Naive thymus-derived CD8-positive, alpha-beta T cell (primary cell): Measurements from ENCODE around the gene CPED1. TPM values are rescaled to one million over a fixed set of nuclear protein-coding genes. Genes with fewer than 3 reads are reported as not detected.

Source experiments
- ATAC-seq, 2 donors: fragments of 150-1000 bp; cut with Tn5 transposase in 1 of 2; sonication (Bioruptor Pico), chemical (Tn5 transposase) in 1 of 2; 1 replicate in 1 of 2; 2 replicates in 1 of 2; pipeline ENCODE4 v1.10.0; 2021; ENCODE audit warnings: mild to moderate bottlenecking in 2 of 2, moderate library complexity in 2 of 2
- POLR2A ChIA-PET: fragments of 350-600 bp; sonication (Branson Sonifier 250); formaldehyde crosslinking; loops from one replicate; lab custom pipeline; 2021; ENCODE audit warnings: antibody characterized with exemption; lab: Charles Lee
- DNase-seq, 10 donors: peaks; one replicate each; pipeline versions ENCODE4 v3.0.0 to v3.0.0-alpha.2; 2020 to 2022
- H3K27ac Mint-ChIP-seq, 10 donors: one replicate each; pipeline ENCODE4 v1.8.0; 2020 to 2022; ENCODE audit warnings: mild to moderate bottlenecking in 10 of 10, mixed read lengths in 10 of 10, moderate library complexity in 4 of 10, inconsistent platforms in 1 of 10
- H3K27me3 Mint-ChIP-seq, 5 donors: one replicate each; pipeline ENCODE4 v1.8.0; 2021 to 2022; ENCODE audit warnings: mixed read lengths in 5 of 5
- H3K36me3 Mint-ChIP-seq, 3 donors: one replicate each; pipeline ENCODE4 v1.8.0; 2020 to 2022; ENCODE audit warnings: mixed read lengths in 3 of 3, mild to moderate bottlenecking in 2 of 3, inconsistent platforms in 1 of 3
- H3K4me1 Mint-ChIP-seq, 4 donors: one replicate each; pipeline ENCODE4 v1.8.0; 2021 to 2022; ENCODE audit warnings: mixed read lengths in 4 of 4
- H3K4me3 Mint-ChIP-seq, 10 donors: one replicate each; pipeline ENCODE4 v1.8.0; 2020 to 2022; ENCODE audit warnings: mild to moderate bottlenecking in 10 of 10, mixed read lengths in 10 of 10, moderate library complexity in 6 of 10, inconsistent platforms in 1 of 10
- H3K9me3 Mint-ChIP-seq, 9 donors: one replicate each; pipeline ENCODE4 v1.8.0; 2020 to 2022; ENCODE audit warnings: mixed read lengths in 9 of 9, mild to moderate bottlenecking in 3 of 9, inconsistent platforms in 1 of 9, moderate library complexity in 1 of 9
- polyA plus RNA-seq, 3 donors: library from polyadenylated mRNA; unstranded; fragments of 300-500 nt; fragmentation: Illumina TruSeq; gene quantifications; one replicate each; pipeline ENCODE4 v1.2.3, GENCODE V29; 2021
- total RNA-seq, 8 experiments: library from RNA in 2 of 8; stranded (reverse) in 2 of 8; gene quantifications; one replicate each; pipeline ENCODE4 v1.2.3 and lab custom pipeline; 2021 to 2026

The CPED1 gene
- total and polyA plus RNA-seq, 5 experiments from 2014 or later: not detected

DNA sequence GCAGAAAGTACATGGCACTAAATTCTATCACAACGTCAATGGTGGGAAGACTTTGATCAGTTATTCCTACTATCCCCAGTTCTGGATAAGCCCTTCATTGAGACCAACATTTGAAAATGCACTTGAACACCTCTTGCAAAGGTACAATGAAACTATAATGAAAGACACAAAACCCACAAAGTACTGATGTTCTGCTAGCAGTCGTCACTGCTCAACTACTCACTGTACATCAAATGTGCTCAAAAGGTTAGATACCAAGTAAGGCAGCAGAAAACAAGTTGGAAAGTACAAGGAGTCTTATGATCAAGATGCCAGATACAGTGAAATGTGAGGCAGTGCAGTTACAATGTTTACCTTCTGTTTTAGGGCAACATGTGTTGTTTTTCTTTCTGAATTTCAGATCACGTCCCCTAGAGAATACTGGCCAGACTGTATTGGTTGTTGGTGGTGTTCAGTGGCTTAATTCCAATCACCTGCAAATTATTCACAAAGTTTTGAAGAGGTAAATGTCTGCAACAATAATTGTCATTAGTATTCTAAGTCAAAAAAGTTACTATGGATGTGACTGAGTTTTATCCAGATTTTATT is 277.9 kb downstream of the CPED1 start:
- no peak for ATAC-seq
- H3K9me3 Mint-ChIP-seq: peaks cover 0 to 3% (median 0%) of the 10 kb centered on the region in 9 donors
- H3K36me3 Mint-ChIP-seq: no peaks in the 10 kb centered on the region
- no peaks in the 10 kb centered on the region for H3K4me1 Mint-ChIP-seq
- POLR2A ChIA-PET: no interaction called here
- DNase-seq: no peak
- H3K27ac Mint-ChIP-seq: no peak overlapping the region
- no peak overlapping the region for H3K4me3 Mint-ChIP-seq
- peaks cover 0 to 11% (median 8%) of the 10 kb centered on the region in 5 donors for H3K27me3 Mint-ChIP-seq

GRCh38 chr7:121267612-121268011 is 279.1 kb downstream of the CPED1 start:
- DNase-seq (no peak), ATAC-seq (no peak)
- POLR2A ChIA-PET: no interaction called here
- Mint-ChIP-seq H3K27me3 (peaks cover 0 to 15% (median 11%) of the 10 kb centered on the region in 5 donors), H3K27ac (no peak overlapping the region), H3K36me3 (no peaks in the 10 kb centered on the region), H3K4me1 (no peaks in the 10 kb centered on the region), H3K9me3 (peaks cover 0 to 3% (median 0%) of the 10 kb centered on the region in 9 donors), H3K4me3 (no peak overlapping the region)

- Mint-ChIP-seq H3K27ac (no peak overlapping the region), H3K4me1 (peaks cover 0 to 2% (median 0%) of the 10 kb centered on the region in 4 donors), H3K27me3 (peaks cover 0 to 16% (median 9%) of the 10 kb centered on the region in 5 donors), H3K9me3 (peaks cover 0 to 4% (median 0%) of the 10 kb centered on the region in 9 donors), H3K4me3 (no peak overlapping the region), H3K36me3 (no peaks in the 10 kb centered on the region)
- DNase-seq (no peak), ATAC-seq (no peak)
- POLR2A ChIA-PET: no interaction called here
Observed at GRCh38 chr7:121269798-121270197, 281.3 kb downstream of the CPED1 start.

- POLR2A ChIA-PET: no interaction called here
- Mint-ChIP-seq H3K27me3 (peaks cover under 1 to 14% (median 9%) of the 10 kb centered on the region in 5 donors), H3K4me3 (no peak overlapping the region), H3K4me1 (peaks cover 0 to 2% (median 0%) of the 10 kb centered on the region in 4 donors), H3K27ac (no peak overlapping the region), H3K9me3 (peaks cover 0 to 4% (median 0%) of the 10 kb centered on the region in 9 donors), H3K36me3 (no peaks in the 10 kb centered on the region)
- no peak for DNase-seq
- no peak for ATAC-seq
Observed at GRCh38 chr7:121271098-121271497, 282.6 kb downstream of the CPED1 start.

DNA sequence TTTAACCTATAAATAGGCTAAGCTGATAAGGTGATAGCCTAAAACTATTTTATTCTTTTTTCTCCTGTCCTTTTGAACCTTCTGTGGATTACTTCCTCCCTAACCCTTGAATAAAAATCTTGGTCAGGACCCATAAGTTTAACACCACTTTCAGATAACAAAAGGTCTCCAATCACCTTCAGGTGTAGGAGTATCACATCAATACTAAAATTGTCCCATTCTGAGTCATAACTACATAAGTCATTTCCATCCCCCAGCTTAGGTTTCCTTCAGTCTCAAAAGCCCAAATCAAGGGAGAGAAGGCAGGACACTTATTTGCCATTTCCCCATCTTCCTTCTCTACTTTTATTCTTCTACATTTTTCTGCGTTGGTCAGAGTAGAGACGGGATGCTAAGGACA is 283.4 kb downstream of the CPED1 start:
- POLR2A ChIA-PET: no interaction called here
- H3K36me3 Mint-ChIP-seq: no peaks in the 10 kb centered on the region
- H3K9me3 Mint-ChIP-seq: peaks cover 0 to 4% (median 0%) of the 10 kb centered on the region in 9 donors
- H3K27me3 Mint-ChIP-seq: peaks cover 5 to 17% (median 12%) of the 10 kb centered on the region in 5 donors
- peaks cover 0 to 2% (median 0%) of the 10 kb centered on the region in 4 donors for H3K4me1 Mint-ChIP-seq
- no peak overlapping the region for H3K4me3 Mint-ChIP-seq
- no peak for ATAC-seq
- no peak overlapping the region for H3K27ac Mint-ChIP-seq
- no peak for DNase-seq

DNA sequence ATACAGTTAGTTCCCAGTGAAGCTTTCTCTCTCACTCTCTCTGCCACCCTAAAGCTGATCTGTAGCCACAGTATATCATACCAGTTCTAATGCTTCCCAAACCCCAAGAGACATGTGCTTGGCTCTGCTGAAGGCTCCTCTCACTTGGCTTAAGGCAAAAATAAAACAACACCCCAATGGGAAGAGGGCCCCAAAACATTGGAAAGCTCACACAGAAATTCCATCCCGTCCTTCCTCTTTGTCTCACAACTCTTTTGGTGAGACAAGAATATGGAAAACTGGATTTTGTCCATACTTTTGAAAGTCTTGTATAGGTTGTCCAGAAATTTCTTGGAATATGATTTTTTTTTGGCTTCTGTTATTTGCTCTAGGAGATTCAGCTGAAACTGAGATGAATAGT is 284.2 kb downstream of the CPED1 start:
- POLR2A ChIA-PET: no interaction called here
- ATAC-seq: no peak
- no peak for DNase-seq
- H3K27ac Mint-ChIP-seq: no peak overlapping the region
- peaks cover 0 to 4% (median 0%) of the 10 kb centered on the region in 9 donors for H3K9me3 Mint-ChIP-seq
- H3K4me3 Mint-ChIP-seq: no peak overlapping the region
- peaks cover 8 to 25% (median 15%) of the 10 kb centered on the region in 5 donors for H3K27me3 Mint-ChIP-seq
- peaks cover 0 to 2% (median 0%) of the 10 kb centered on the region in 4 donors for H3K4me1 Mint-ChIP-seq
- H3K36me3 Mint-ChIP-seq: no peaks in the 10 kb centered on the region

GRCh38 chr7:121273467-121274167 is 285.1 kb downstream of the CPED1 start:
- H3K9me3 Mint-ChIP-seq: peaks cover 0 to 4% (median 0%) of the 10 kb centered on the region in 9 donors
- peaks cover 0 to 2% (median 0%) of the 10 kb centered on the region in 4 donors for H3K4me1 Mint-ChIP-seq
- peaks cover 8 to 30% (median 18%) of the 10 kb centered on the region in 5 donors for H3K27me3 Mint-ChIP-seq
- POLR2A ChIA-PET: no interaction called here
- no peak overlapping the region for H3K27ac Mint-ChIP-seq
- ATAC-seq (no peak), DNase-seq (no peak)
- no peaks in the 10 kb centered on the region for H3K36me3 Mint-ChIP-seq
- H3K4me3 Mint-ChIP-seq: no peak overlapping the region

- ATAC-seq (no peak), DNase-seq (no peak)
- Mint-ChIP-seq H3K27ac (no peak overlapping the region), H3K36me3 (no peaks in the 10 kb centered on the region), H3K4me1 (peaks cover 0 to 2% (median 0%) of the 10 kb centered on the region in 4 donors), H3K9me3 (peaks cover 0 to 4% (median 0%) of the 10 kb centered on the region in 9 donors), H3K4me3 (no peak overlapping the region), H3K27me3 (peaks cover 8 to 30% (median 16%) of the 10 kb centered on the region in 5 donors)
- POLR2A ChIA-PET: no interaction called here
Observed at GRCh38 chr7:121274467-121274866, 286.0 kb downstream of the CPED1 start.

DNA sequence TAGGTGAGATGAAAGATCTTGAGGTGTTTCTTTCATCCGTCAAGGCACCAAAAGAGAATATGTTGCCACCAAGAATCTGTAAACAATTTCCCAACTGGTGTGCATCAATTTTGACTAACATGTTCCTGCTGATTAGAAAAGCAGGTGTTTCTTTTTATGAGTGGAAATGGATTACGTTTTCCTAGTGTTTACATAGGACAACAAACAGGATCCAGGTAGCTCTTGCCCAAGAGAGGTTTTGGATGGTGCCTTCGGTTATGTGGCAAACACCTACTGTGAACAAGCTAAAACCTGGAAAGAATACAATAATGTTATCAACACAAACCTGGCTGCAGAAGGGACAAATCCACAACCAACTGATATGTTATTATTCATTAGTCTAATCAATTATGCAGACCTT is 286.7 kb downstream of the CPED1 start:
- H3K4me3 Mint-ChIP-seq: no peak overlapping the region
- POLR2A ChIA-PET: no interaction called here
- H3K9me3 Mint-ChIP-seq: peaks cover 0 to 4% (median 0%) of the 10 kb centered on the region in 9 donors
- DNase-seq (no peak), ATAC-seq (no peak)
- H3K27me3 Mint-ChIP-seq: peaks cover 8 to 30% (median 16%) of the 10 kb centered on the region in 5 donors
- H3K36me3 Mint-ChIP-seq: no peaks in the 10 kb centered on the region
- peaks cover 0 to 2% (median 0%) of the 10 kb centered on the region in 4 donors for H3K4me1 Mint-ChIP-seq
- H3K27ac Mint-ChIP-seq: no peak overlapping the region

- DNase-seq (no peak), ATAC-seq (no peak)
- H3K27ac Mint-ChIP-seq: no peak overlapping the region
- POLR2A ChIA-PET: no interaction called here
- H3K36me3 Mint-ChIP-seq: no peaks in the 10 kb centered on the region
- H3K4me1 Mint-ChIP-seq: peaks cover 0 to 2% (median 0%) of the 10 kb centered on the region in 4 donors
- H3K9me3 Mint-ChIP-seq: peaks cover 0 to 4% (median 0%) of the 10 kb centered on the region in 9 donors
- no peak overlapping the region for H3K4me3 Mint-ChIP-seq
- peaks cover 8 to 30% (median 16%) of the 10 kb centered on the region in 5 donors for H3K27me3 Mint-ChIP-seq
Observed at GRCh38 chr7:121276313-121276712, 287.8 kb downstream of the CPED1 start.

DNA sequence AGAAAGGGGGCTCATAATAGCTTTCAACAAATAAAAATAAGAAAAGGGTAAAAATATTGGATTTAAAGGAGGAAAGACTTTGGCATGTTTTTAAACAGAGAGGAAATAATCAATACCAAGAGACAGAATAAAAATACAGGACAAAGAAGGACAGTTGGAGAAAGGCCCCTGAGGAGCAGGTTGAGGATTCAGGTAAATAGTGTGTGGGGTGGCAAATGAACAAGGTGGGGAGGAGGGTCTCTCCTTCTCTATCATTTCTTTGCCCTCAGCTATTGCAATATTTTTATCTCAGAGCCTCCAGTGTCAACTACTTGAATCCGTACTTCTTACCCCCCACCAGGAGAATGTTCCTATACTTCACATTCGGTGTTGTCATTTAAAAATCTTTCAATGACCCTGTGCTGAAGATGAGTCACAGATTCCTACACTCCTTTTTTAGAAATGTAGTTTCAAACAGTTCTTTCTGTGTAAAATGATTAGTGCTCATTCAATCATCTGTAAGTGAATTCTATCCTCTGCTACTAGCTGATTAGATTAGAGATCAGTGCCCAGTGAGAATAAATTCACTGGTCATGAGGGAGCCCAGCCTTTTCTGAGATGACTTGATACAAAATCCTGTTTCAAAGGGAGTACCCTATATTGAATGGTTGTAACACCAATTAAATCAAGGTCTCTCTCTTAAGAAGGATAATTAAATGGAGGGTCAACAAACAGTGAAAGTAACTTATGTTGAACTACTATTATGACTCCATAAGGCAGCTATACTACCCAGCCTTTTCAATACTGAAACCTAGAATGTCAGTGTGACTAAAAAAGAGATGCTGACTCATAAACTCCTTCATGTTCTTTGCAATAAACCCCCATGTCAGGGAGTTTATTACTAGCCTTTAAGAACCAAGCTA is 289.9 kb downstream of the CPED1 start:
- Mint-ChIP-seq H3K9me3 (no peaks in the 10 kb centered on the region), H3K36me3 (no peaks in the 10 kb centered on the region), H3K4me3 (no peak overlapping the region), H3K27ac (no peak overlapping the region), H3K27me3 (peaks cover 4 to 21% (median 12%) of the 10 kb centered on the region in 5 donors), H3K4me1 (peaks cover 0 to 2% (median 0%) of the 10 kb centered on the region in 4 donors)
- DNase-seq (no peak), ATAC-seq (no peak)
- POLR2A ChIA-PET: no interaction called here

DNA sequence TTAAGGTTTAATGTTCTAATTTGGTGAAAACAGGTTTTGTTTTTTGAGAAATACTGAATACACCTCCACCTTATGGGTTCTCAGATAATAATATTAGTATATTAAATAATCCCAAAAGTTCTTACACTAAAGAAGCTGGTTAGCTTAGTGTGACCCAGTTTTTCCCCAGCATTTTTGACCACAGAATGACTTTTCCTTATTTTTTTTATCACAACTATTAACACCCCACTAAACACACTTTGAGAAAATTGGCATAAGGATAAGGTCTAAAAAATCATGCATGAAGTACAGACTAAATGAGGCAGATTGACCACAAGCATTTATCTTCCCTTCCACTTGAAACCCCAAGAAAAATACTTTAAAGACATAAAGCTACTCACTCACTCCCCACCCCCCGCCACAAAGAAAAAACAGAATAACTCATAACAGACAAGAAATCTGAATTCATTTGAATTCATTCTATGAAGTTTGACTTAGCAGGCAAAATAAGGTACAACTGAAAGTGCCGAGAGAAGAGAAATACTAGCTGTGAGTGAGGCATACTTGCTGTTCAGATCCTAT is 290.6 kb downstream of the CPED1 start:
- peaks cover 0 to 3% (median 0%) of the 10 kb centered on the region in 9 donors for H3K9me3 Mint-ChIP-seq
- no peak overlapping the region for H3K27ac Mint-ChIP-seq
- H3K4me1 Mint-ChIP-seq: no peaks in the 10 kb centered on the region
- H3K27me3 Mint-ChIP-seq: peaks cover 0 to 21% (median 12%) of the 10 kb centered on the region in 5 donors
- POLR2A ChIA-PET: no interaction called here
- DNase-seq: no peak
- ATAC-seq: no peak
- H3K4me3 Mint-ChIP-seq: no peak overlapping the region
- no peaks in the 10 kb centered on the region for H3K36me3 Mint-ChIP-seq
